Measurements from ENCODE around the gene SERPINB6.
"Not testable (repeated sequence)": the region's sequence is repeated elsewhere in the genome, so short reads cannot be mapped to it uniquely, and the experiment has no call there.

Gene SERPINB6

GRCh38 chr6:2915150-2915549 is 56.2 kb downstream of the SERPINB6 start:
- Mint-ChIP-seq H3K9me3 (no peaks in the 10 kb centered on the region), H3K27ac (ENCODE audit: low read depth) (no peak overlapping the region), H3K4me3 (no peak overlapping the region), H3K36me3 (ENCODE audit: insufficient read depth) (peaks cover 2% of the 10 kb centered on the region), H3K4me1 (peaks cover 33% of the 10 kb centered on the region), H3K27me3 (no peaks in the 10 kb centered on the region)
- no peak for ATAC-seq (replicated peaks; ENCODE audit: extremely low read depth, poor library complexity, severe bottlenecking)
- no peak for DNase-seq (ENCODE audit: low spot score in 2 of 2)

GRCh38 chr6:2914318-2914660 is 57.1 kb downstream of the SERPINB6 start:
- Mint-ChIP-seq H3K4me3 (no peak overlapping the region), H3K4me1 (peaks cover 33% of the 10 kb centered on the region), H3K27ac (ENCODE audit: low read depth) (no peak overlapping the region), H3K36me3 (ENCODE audit: insufficient read depth) (peaks cover 2% of the 10 kb centered on the region), H3K9me3 (no peaks in the 10 kb centered on the region), H3K27me3 (no peaks in the 10 kb centered on the region)
- ATAC-seq (replicated peaks; ENCODE audit: extremely low read depth, poor library complexity, severe bottlenecking) (no peak), DNase-seq (ENCODE audit: low spot score in 2 of 2) (no peak)

- H3K4me1 Mint-ChIP-seq, result peaks cover 28% of the 10 kb centered on the region
- no peaks in the 10 kb centered on the region for H3K9me3 Mint-ChIP-seq
- ATAC-seq (replicated peaks; ENCODE audit: extremely low read depth, poor library complexity, severe bottlenecking), result no peak
- no peak overlapping the region for H3K27ac Mint-ChIP-seq (ENCODE audit: low read depth)
- H3K36me3 Mint-ChIP-seq (ENCODE audit: insufficient read depth), result peaks cover 2% of the 10 kb centered on the region
- peak in 1 of 2 donors; percentile 4 for DNase-seq (ENCODE audit: low spot score in 2 of 2)
- no peak overlapping the region for H3K4me3 Mint-ChIP-seq
- H3K27me3 Mint-ChIP-seq, result no peaks in the 10 kb centered on the region
Observed at GRCh38 chr6:2913621-2914317, 57.6 kb downstream of the SERPINB6 start.

GRCh38 chr6:2911171-2911570 is 60.2 kb downstream of the SERPINB6 start:
- H3K27me3 Mint-ChIP-seq, result no peaks in the 10 kb centered on the region
- no peak for DNase-seq (ENCODE audit: low spot score in 2 of 2)
- peak overlapping the region; percentile 49 for H3K27ac Mint-ChIP-seq (ENCODE audit: low read depth)
- peaks cover 4% of the 10 kb centered on the region for H3K36me3 Mint-ChIP-seq (ENCODE audit: insufficient read depth)
- H3K4me3 Mint-ChIP-seq, result no peak overlapping the region
- H3K4me1 Mint-ChIP-seq, result peaks cover 23% of the 10 kb centered on the region
- no peaks in the 10 kb centered on the region for H3K9me3 Mint-ChIP-seq
- ATAC-seq (replicated peaks; ENCODE audit: extremely low read depth, poor library complexity, severe bottlenecking), result peak; percentile 49

GRCh38 chr6:2909718-2910117 is 61.6 kb downstream of the SERPINB6 start:
- ATAC-seq (replicated peaks; ENCODE audit: extremely low read depth, poor library complexity, severe bottlenecking) (no peak), DNase-seq (ENCODE audit: low spot score in 2 of 2) (no peak)
- H3K27me3 Mint-ChIP-seq, result no peaks in the 10 kb centered on the region
- H3K27ac Mint-ChIP-seq (ENCODE audit: low read depth), result no peak overlapping the region
- peaks cover 20% of the 10 kb centered on the region for H3K4me1 Mint-ChIP-seq
- H3K4me3 Mint-ChIP-seq, result no peak overlapping the region
- H3K9me3 Mint-ChIP-seq, result no peaks in the 10 kb centered on the region
- peaks cover 4% of the 10 kb centered on the region for H3K36me3 Mint-ChIP-seq (ENCODE audit: insufficient read depth)

- ATAC-seq (replicated peaks; ENCODE audit: extremely low read depth, poor library complexity, severe bottlenecking); H3K4me3 Mint-ChIP-seq; H3K27ac Mint-ChIP-seq (ENCODE audit: low read depth); H3K9me3 Mint-ChIP-seq; DNase-seq (ENCODE audit: low spot score in 2 of 2); H3K36me3 Mint-ChIP-seq (ENCODE audit: insufficient read depth); H3K27me3 Mint-ChIP-seq: not testable (repeated sequence)
- H3K4me1 Mint-ChIP-seq, result peaks cover 20% of the 10 kb centered on the region
Observed at GRCh38 chr6:2909051-2909606, 62.2 kb downstream of the SERPINB6 start.

- not testable (repeated sequence) for H3K27me3 Mint-ChIP-seq; H3K9me3 Mint-ChIP-seq; ATAC-seq (replicated peaks; ENCODE audit: extremely low read depth, poor library complexity, severe bottlenecking); DNase-seq (ENCODE audit: low spot score in 2 of 2); H3K4me3 Mint-ChIP-seq; H3K27ac Mint-ChIP-seq (ENCODE audit: low read depth); H3K36me3 Mint-ChIP-seq (ENCODE audit: insufficient read depth)
- H3K4me1 Mint-ChIP-seq, result peaks cover 20% of the 10 kb centered on the region
Observed at GRCh38 chr6:2908516-2908915, 62.9 kb downstream of the SERPINB6 start.

GRCh38 chr6:2903411-2904185 is 67.8 kb downstream of the SERPINB6 start:
- peak; percentile 30 for ATAC-seq (replicated peaks; ENCODE audit: extremely low read depth, poor library complexity, severe bottlenecking)
- peak overlapping the region; percentile 99 for H3K4me3 Mint-ChIP-seq
- peaks cover 48% of the 10 kb centered on the region for H3K4me1 Mint-ChIP-seq
- DNase-seq (ENCODE audit: low spot score in 2 of 2); H3K27me3 Mint-ChIP-seq; H3K9me3 Mint-ChIP-seq: not testable (repeated sequence)
- H3K27ac Mint-ChIP-seq (ENCODE audit: low read depth), result peak overlapping the region; percentile 99
- H3K36me3 Mint-ChIP-seq (ENCODE audit: insufficient read depth), result peaks cover 43% of the 10 kb centered on the region

- Mint-ChIP-seq H3K4me3 (peak overlapping the region; percentile 99), H3K36me3 (ENCODE audit: insufficient read depth) (peaks cover 57% of the 10 kb centered on the region), H3K4me1 (peaks cover 57% of the 10 kb centered on the region), H3K27ac (ENCODE audit: low read depth) (peak overlapping the region; percentile 99)
- not testable (repeated sequence) for H3K9me3 Mint-ChIP-seq; DNase-seq (ENCODE audit: low spot score in 2 of 2); H3K27me3 Mint-ChIP-seq; ATAC-seq (replicated peaks; ENCODE audit: extremely low read depth, poor library complexity, severe bottlenecking)
Observed at GRCh38 chr6:2901645-2902502, 69.5 kb downstream of the SERPINB6 start.

GRCh38 chr6:2900821-2901644 is 70.3 kb downstream of the SERPINB6 start:
- peaks cover 58% of the 10 kb centered on the region for H3K4me1 Mint-ChIP-seq
- peak overlapping the region; percentile 99 for H3K27ac Mint-ChIP-seq (ENCODE audit: low read depth)
- ATAC-seq (replicated peaks; ENCODE audit: extremely low read depth, poor library complexity, severe bottlenecking) (no peak), DNase-seq (ENCODE audit: low spot score in 2 of 2) (no peak)
- peaks cover 64% of the 10 kb centered on the region for H3K36me3 Mint-ChIP-seq (ENCODE audit: insufficient read depth)
- no peaks in the 10 kb centered on the region for H3K27me3 Mint-ChIP-seq
- H3K4me3 Mint-ChIP-seq, result peak overlapping the region; percentile 99
- H3K9me3 Mint-ChIP-seq, result no peaks in the 10 kb centered on the region

- ATAC-seq (replicated peaks; ENCODE audit: extremely low read depth, poor library complexity, severe bottlenecking), result no peak
- Mint-ChIP-seq H3K27ac (ENCODE audit: low read depth) (peak overlapping the region; percentile 99), H3K4me3 (peak overlapping the region; percentile 99), H3K9me3 (no peaks in the 10 kb centered on the region), H3K36me3 (ENCODE audit: insufficient read depth) (peaks cover 72% of the 10 kb centered on the region), H3K4me1 (peaks cover 61% of the 10 kb centered on the region), H3K27me3 (no peaks in the 10 kb centered on the region)
- no peak for DNase-seq (ENCODE audit: low spot score in 2 of 2)
Observed at GRCh38 chr6:2900221-2900807, 71.1 kb downstream of the SERPINB6 start.

Measured in central memory CD8-positive, alpha-beta T cell (primary cell).